ENCODE measurements around the gene PRKCA. TPM values are rescaled to one million over a fixed set of nuclear protein-coding genes. Genes with fewer than 3 reads are reported as not detected.
A peak's percentile ranks its signal among the peaks of the same experiment; 100 is the strongest.

PRKCA gene
- total RNA-seq, 2 experiments from 2014 or later: 78.4 to 79.7 TPM

DNA sequence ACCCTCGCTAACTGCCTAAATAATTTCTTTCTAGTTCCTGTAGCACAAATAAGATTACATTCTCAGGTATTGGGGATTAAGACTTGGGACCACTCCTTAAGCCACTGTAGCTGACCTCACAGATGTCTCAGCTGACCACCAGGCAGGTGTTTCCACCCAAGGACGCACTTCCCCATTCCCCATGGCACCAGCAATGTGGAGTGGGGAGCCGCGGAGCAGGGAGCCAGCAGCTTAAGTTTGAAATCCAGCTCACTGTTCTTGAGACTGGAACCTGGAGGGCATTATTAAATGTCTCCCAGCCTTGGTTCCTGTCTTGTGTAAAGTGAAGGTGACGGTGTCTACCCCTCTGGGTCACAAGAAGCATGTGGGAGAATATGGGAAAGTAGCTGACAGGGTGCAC, 283.1 kb downstream of the PRKCA start:
- peaks cover 25% of the 10 kb centered on the region for H3K36me3 Mint-ChIP-seq (ENCODE audit: low read depth)
- CTCF ChIA-PET: interaction anchor here (1.2 to 1.3 kb wide), 2 partner anchors 9 to 19 kb away, joined by 3 to 4 read pairs; no protein-coding TSS in a partner anchor
- no peak overlapping the region for H3K4me3 Mint-ChIP-seq
- peaks cover 38% of the 10 kb centered on the region for H3K4me1 Mint-ChIP-seq (ENCODE audit: low read depth)
- H3K27ac Mint-ChIP-seq: peak overlapping the region; percentile 34
- no peaks in the 10 kb centered on the region for H3K27me3 Mint-ChIP-seq (ENCODE audit: low read depth)
- intact Hi-C loops (cut with micrococcal nuclease): no loop called here
- peaks cover 4% of the 10 kb centered on the region for H3K9me3 Mint-ChIP-seq
- DNase-seq: no peak

DNA sequence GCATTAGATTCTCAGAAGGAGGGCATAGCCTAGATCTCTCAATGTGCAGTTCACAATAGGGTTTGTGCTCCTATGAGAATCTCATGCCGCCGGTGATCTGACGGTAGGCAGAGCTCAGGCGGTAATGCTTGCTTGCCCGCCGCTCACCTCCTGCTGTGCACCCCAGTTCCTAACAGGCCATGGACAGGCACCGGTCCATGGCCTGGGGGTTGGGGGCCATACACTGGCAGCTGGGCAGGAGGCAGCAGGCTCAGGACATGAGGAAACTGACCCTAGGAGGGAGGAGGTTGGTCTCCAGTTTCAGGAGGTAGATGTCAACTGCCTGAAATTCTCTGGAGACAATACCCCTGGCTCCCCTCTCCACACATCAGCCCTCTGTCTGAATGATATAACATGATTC, 287.5 kb downstream of the PRKCA start:
- CTCF ChIA-PET: no interaction called here
- no peak for DNase-seq
- Mint-ChIP-seq H3K4me3 (no peak overlapping the region), H3K36me3 (ENCODE audit: low read depth) (peaks cover 9% of the 10 kb centered on the region), H3K27me3 (ENCODE audit: low read depth) (no peaks in the 10 kb centered on the region), H3K4me1 (ENCODE audit: low read depth) (peaks cover 23% of the 10 kb centered on the region), H3K27ac (no peak overlapping the region), H3K9me3 (no peaks in the 10 kb centered on the region)
- intact Hi-C loops (cut with micrococcal nuclease): no loop called here

DNA sequence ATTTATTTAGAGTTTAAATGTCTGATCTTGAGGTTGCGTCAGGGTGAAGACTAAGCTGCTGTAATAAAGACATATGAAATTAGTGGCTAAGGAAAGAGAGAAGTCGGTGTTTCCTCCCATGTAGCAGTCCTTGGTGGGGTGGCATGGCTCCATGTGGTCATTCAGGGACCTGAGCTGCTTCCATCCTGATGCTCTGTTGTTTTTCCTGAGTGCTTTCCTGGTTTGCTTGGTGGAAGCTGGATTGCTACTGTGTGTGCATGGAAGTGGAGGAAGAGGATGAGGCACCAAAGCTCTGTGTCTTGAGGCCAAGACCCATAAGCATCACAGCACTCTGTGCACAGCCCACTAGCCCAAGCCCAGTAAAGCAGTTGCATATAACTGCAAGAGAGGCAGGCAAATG, 290.7 kb downstream of the PRKCA start:
- CTCF ChIA-PET: no interaction called here
- intact Hi-C loops (cut with micrococcal nuclease): no loop called here
- Mint-ChIP-seq H3K4me3 (no peak overlapping the region), H3K9me3 (peaks cover 5% of the 10 kb centered on the region), H3K4me1 (ENCODE audit: low read depth) (peaks cover 6% of the 10 kb centered on the region), H3K36me3 (ENCODE audit: low read depth) (peaks cover 17% of the 10 kb centered on the region), H3K27ac (no peak overlapping the region), H3K27me3 (ENCODE audit: low read depth) (no peaks in the 10 kb centered on the region)
- DNase-seq: no peak

DNA sequence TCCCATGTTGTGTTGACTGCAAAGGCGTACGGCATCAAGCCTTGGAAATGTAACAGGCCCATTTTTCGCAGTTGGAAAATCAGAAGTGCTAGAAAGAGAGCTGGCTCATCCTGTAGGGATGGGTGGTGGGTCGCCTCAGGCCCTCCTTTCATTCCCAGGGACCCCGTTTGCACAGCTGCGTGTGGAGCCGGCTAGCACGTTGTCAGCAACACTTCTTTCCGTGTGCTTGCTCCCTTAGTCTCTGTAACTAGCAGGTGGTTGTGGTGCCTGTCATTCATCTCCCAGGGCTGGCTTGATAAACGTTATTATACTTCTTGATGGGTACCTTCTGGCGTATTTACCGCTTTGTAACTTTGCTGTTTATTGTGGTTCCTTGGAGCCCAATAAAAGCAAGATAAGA, 293.5 kb downstream of the PRKCA start:
- peaks cover 3% of the 10 kb centered on the region for H3K4me1 Mint-ChIP-seq (ENCODE audit: low read depth)
- intact Hi-C loops (cut with micrococcal nuclease): no loop called here
- no peak for DNase-seq
- H3K4me3 Mint-ChIP-seq: no peak overlapping the region
- peaks cover 5% of the 10 kb centered on the region for H3K9me3 Mint-ChIP-seq
- CTCF ChIA-PET: no interaction called here
- H3K27ac Mint-ChIP-seq: no peak overlapping the region
- H3K27me3 Mint-ChIP-seq (ENCODE audit: low read depth): no peaks in the 10 kb centered on the region
- peaks cover 17% of the 10 kb centered on the region for H3K36me3 Mint-ChIP-seq (ENCODE audit: low read depth)

DNA sequence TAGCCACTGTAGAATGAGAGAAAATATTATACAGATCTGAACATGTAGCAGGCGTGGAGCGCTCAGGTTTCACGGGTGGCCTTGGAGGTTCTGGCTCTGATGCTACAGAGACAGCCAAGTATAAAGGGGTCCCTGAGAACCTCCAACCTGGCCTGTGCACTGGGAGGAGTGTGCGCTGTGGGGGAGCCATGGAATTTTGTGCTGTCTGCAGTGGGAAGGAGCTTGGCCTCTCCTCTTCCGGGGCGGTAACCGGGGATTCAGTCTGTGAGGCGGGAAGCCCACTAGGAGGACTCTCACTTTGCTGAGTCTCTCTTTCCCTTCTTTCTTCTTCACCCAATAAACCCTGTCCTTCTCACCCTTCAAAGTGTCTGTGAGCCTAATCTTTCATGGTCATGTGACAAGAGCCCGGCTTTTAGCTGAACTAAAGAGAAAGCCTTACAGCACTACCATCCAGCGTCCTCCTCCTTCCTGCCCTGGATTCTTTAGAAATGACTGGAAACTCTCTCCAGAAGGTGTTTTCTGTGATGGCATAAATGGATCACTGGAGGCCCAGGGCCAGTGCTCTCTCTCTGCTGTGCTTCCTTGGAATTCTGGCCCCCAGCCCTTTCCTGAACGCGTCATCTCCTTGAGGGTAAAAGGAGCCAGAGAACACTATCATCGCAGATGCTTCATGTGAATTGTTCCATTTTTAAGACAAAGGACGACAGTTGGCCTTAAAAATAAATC, 300.4 kb downstream of the PRKCA start:
- CTCF ChIA-PET: no interaction called here
- Mint-ChIP-seq H3K4me1 (ENCODE audit: low read depth) (peaks cover 8% of the 10 kb centered on the region), H3K27ac (no peak overlapping the region), H3K4me3 (no peak overlapping the region), H3K36me3 (ENCODE audit: low read depth) (peaks cover 10% of the 10 kb centered on the region), H3K9me3 (no peaks in the 10 kb centered on the region), H3K27me3 (ENCODE audit: low read depth) (no peaks in the 10 kb centered on the region)
- intact Hi-C loops (cut with micrococcal nuclease): no loop called here
- DNase-seq: no peak

DNA sequence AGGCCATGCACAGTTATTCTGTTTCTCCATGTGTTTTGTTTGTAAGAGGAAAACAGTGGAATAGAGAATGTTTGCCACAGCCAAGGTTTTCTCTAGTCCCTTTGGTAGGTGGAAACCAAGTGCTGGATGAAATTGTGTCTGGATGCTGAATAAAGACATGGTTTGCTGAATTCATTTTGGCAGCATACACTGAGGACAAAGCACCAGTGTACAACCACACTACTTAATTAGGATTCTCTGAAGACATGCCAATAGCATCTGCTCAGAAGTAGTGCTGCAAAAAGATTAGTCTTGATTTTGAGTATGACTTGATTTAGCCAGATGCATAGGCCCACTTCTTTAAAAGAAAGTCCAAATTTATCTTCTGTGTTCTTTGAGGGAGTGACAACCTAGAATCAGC, 302.0 kb downstream of the PRKCA start:
- DNase-seq: no peak
- no peak overlapping the region for H3K27ac Mint-ChIP-seq
- H3K4me3 Mint-ChIP-seq: no peak overlapping the region
- intact Hi-C loops (cut with micrococcal nuclease): no loop called here
- H3K9me3 Mint-ChIP-seq: peaks cover 7% of the 10 kb centered on the region
- peaks cover 10% of the 10 kb centered on the region for H3K4me1 Mint-ChIP-seq (ENCODE audit: low read depth)
- H3K36me3 Mint-ChIP-seq (ENCODE audit: low read depth): peaks cover 23% of the 10 kb centered on the region
- no peaks in the 10 kb centered on the region for H3K27me3 Mint-ChIP-seq (ENCODE audit: low read depth)
- CTCF ChIA-PET: interaction anchor here (0.7 kb wide), 1 partner anchor 16 kb away, joined by 3 read pairs; no protein-coding TSS in a partner anchor

DNA sequence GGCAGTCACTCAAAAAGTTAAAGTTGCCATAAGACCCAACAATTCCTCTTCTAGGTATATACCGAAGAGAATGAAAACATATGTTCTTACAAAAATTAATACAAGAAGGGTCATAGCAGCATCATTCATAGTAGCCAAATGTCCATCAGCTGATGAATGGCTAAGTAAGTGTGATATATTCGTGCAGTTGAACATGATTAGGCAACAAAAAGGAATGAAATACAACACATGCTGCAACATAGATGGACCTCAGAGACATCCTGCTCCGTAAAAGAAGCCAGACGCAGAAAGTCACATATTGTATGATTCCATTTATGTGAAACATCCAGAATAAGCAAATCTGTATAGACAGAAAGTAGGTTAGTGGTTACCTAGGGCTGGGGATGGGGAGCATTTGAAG, 303.1 kb downstream of the PRKCA start:
- H3K4me1 Mint-ChIP-seq (ENCODE audit: low read depth): peaks cover 19% of the 10 kb centered on the region
- CTCF ChIA-PET: no interaction called here
- no peak for DNase-seq
- peaks cover 28% of the 10 kb centered on the region for H3K36me3 Mint-ChIP-seq (ENCODE audit: low read depth)
- peaks cover 17% of the 10 kb centered on the region for H3K9me3 Mint-ChIP-seq
- H3K27ac Mint-ChIP-seq: no peak overlapping the region
- intact Hi-C loops (cut with micrococcal nuclease): no loop called here
- H3K4me3 Mint-ChIP-seq: no peak overlapping the region
- no peaks in the 10 kb centered on the region for H3K27me3 Mint-ChIP-seq (ENCODE audit: low read depth)

DNA sequence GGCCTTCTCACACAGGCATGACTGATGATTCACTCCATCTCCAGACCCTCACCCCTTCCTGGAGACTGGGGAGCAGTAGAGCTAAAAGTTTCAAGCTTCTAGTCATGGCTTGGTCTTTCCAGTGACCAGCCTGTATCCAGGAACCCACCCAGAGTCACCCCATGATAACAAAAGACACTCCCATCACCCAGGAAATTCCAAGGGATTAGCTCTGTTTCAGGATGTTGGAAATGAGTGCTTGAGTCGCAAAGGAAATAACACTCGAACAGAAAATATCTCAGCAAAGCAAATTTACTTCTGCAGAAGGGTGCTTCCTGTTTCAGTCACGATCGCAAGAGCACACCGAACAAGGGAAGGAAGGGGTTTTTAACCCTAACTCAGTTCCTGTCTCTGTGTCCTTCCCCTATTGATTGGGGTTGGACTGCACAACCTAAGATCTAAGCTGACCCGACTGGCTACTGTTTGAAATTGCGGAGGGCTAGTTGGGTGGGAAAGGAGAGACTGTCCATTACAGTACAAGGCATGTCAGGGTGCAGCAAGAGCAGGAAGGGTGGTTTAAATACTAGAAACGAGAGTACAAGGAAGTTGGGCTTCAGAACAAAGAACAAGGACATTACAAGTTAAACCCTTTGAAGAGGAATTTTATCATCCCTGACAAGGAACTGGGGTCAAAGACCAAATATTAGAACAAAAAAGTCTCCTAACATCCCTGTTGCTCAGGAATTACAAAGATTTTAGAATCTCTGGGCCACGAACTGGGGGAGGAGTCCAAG, 308.1 kb downstream of the PRKCA start:
- CTCF ChIA-PET: no interaction called here
- intact Hi-C loops (cut with micrococcal nuclease): no loop called here

DNA sequence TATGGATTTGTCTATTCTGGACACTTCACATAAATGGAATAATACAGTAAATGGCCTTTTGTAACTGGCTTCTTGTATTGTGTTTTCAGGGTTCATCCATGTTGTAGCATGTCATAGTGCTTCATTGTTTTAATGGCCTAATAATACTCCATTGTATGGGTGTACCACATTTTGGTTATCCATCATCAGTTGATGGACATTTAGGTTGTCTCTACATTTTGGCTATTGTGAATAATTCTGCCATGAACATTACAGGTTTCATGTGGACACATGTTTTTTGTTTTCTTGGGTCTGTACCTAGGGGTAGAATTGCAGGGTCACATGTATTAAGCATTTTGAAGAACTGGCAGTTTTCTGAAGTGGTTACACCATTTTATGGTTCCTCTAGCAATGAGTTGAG, 309.0 kb downstream of the PRKCA start:
- CTCF ChIA-PET: no interaction called here
- Mint-ChIP-seq H3K36me3 (ENCODE audit: low read depth) (peaks cover 34% of the 10 kb centered on the region), H3K4me1 (ENCODE audit: low read depth) (peaks cover 44% of the 10 kb centered on the region)

More for the DNA sequence above, 308.1 kb downstream of the PRKCA start:
- H3K4me3 Mint-ChIP-seq: no peak overlapping the region
- H3K9me3 Mint-ChIP-seq: peaks cover 24% of the 10 kb centered on the region
- H3K36me3 Mint-ChIP-seq (ENCODE audit: low read depth): peaks cover 35% of the 10 kb centered on the region
- DNase-seq: no peak
- H3K4me1 Mint-ChIP-seq (ENCODE audit: low read depth): peaks cover 42% of the 10 kb centered on the region
- H3K27ac Mint-ChIP-seq: peak overlapping the region; percentile 42
- H3K27me3 Mint-ChIP-seq (ENCODE audit: low read depth): no peaks in the 10 kb centered on the region

DNA sequence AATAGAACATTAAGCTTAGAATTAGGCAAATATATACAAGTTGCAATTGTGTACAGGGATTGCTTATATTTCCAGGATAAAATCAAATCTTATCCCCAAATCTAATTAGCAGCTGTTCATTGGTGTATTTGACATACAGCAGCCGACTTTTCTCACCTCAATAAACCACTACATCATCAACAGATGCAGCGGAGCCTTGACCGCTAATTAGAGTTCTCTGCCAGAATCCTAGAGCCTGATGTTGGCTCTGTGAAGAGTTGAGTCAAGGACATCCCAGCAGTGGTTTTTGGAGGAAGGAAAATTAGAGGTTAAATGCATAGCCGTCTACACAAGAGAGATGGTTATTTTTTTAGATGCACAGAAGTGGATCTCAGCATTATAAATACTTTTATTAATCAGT, 310.6 kb downstream of the PRKCA start:
- no peak overlapping the region for H3K27ac Mint-ChIP-seq
- H3K36me3 Mint-ChIP-seq (ENCODE audit: low read depth): peaks cover 27% of the 10 kb centered on the region
- H3K9me3 Mint-ChIP-seq: peaks cover 24% of the 10 kb centered on the region
- CTCF ChIA-PET: no interaction called here
- H3K27me3 Mint-ChIP-seq (ENCODE audit: low read depth): no peaks in the 10 kb centered on the region
- DNase-seq: no peak
- no peak overlapping the region for H3K4me3 Mint-ChIP-seq
- intact Hi-C loops (cut with micrococcal nuclease): no loop called here
- peaks cover 52% of the 10 kb centered on the region for H3K4me1 Mint-ChIP-seq (ENCODE audit: low read depth)

More for the DNA sequence above, 309.0 kb downstream of the PRKCA start:
- DNase-seq: no peak
- Mint-ChIP-seq H3K27ac (no peak overlapping the region), H3K27me3 (ENCODE audit: low read depth) (no peaks in the 10 kb centered on the region), H3K9me3 (peaks cover 24% of the 10 kb centered on the region), H3K4me3 (no peak overlapping the region)
- intact Hi-C loops (cut with micrococcal nuclease): no loop called here

DNA sequence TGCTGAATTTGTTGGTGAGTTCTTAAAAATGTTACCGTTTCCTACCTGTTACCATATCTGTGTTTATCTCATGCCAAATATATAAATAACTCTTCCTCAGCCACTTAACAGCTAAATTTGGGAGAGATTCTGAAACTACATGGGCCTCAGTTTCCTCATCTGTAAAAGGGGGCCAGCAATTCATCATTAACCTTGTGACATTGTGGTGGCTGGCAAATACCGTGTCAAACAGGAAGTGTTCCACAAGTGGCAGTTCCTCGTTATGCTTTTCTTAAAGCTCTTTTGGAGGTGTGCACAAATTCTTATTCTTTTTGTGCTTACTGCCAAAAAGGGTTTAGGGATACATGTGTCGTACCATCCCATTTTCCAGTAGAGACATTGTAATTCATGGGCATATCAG, 312.1 kb downstream of the PRKCA start:
- intact Hi-C loops (cut with micrococcal nuclease): no loop called here
- no peak for DNase-seq
- Mint-ChIP-seq H3K27me3 (ENCODE audit: low read depth) (no peaks in the 10 kb centered on the region), H3K27ac (no peak overlapping the region), H3K4me3 (no peak overlapping the region), H3K4me1 (ENCODE audit: low read depth) (peaks cover 49% of the 10 kb centered on the region), H3K9me3 (peaks cover 16% of the 10 kb centered on the region), H3K36me3 (ENCODE audit: low read depth) (peaks cover 15% of the 10 kb centered on the region)
- CTCF ChIA-PET: interaction anchor here (0.6 to 1.2 kb wide), 2 partner anchors 49 to 185 kb away, joined by 3 to 4 read pairs; no protein-coding TSS in a partner anchor

DNA sequence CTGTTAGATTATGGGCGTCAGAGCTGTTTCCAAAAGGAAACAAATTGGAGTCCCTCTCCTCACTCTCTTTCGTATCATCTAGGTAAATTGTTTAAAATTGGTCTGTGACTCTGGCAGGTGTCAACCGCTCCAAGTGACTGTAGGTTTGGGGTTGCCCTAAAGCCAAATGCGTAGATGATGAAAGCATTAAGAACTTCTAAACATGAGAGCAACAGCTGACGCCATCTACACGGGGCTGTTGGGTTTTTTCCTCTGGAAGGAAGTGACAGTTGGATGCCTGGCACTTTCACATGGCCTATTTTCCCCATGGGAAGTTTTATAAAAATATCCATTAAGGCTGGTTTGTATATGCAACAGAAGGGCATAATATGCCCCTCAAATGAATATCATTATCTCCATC, 316.8 kb downstream of the PRKCA start:
- no peaks in the 10 kb centered on the region for H3K9me3 Mint-ChIP-seq
- CTCF ChIA-PET: no interaction called here
- no peak overlapping the region for H3K27ac Mint-ChIP-seq
- no peak for DNase-seq
- H3K4me1 Mint-ChIP-seq (ENCODE audit: low read depth): peaks cover 50% of the 10 kb centered on the region
- intact Hi-C loops (cut with micrococcal nuclease): no loop called here
- H3K27me3 Mint-ChIP-seq (ENCODE audit: low read depth): no peaks in the 10 kb centered on the region
- H3K36me3 Mint-ChIP-seq (ENCODE audit: low read depth): peaks cover 4% of the 10 kb centered on the region
- no peak overlapping the region for H3K4me3 Mint-ChIP-seq

DNA sequence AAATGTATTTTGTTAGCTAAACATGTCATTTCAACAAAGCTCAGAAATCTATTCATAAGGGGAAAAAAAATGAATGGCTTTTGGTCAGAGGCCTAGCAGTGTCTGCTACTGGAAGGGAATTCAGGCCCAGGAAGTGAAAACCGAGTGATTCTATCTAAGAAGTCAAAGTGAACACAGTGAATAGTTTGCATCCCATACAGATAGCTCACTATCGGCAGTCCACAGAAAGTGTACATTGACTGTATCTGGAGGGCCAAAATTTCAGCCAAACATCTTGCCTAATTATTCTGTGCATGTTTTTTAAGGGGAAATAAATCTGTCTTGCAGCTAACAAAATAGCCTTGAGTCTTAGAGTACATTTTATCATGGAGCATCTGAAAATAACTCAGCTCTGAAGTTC, 318.1 kb downstream of the PRKCA start:
- CTCF ChIA-PET: interaction anchor here (0.9 kb wide), 1 partner anchor 72 kb away, joined by 4 read pairs; no protein-coding TSS in a partner anchor

More for the DNA sequence above, 318.1 kb downstream of the PRKCA start:
- no peak for DNase-seq
- Mint-ChIP-seq H3K36me3 (ENCODE audit: low read depth) (peaks cover 2% of the 10 kb centered on the region), H3K4me3 (no peak overlapping the region), H3K27ac (no peak overlapping the region), H3K4me1 (ENCODE audit: low read depth) (peaks cover 48% of the 10 kb centered on the region), H3K27me3 (ENCODE audit: low read depth) (no peaks in the 10 kb centered on the region), H3K9me3 (no peaks in the 10 kb centered on the region)
- intact Hi-C loops (cut with micrococcal nuclease): no loop called here

Data from activated naive CD4-positive, alpha-beta T cell treated with anti-CD3 and anti-CD28 coated beads for 36 hours (primary cell).